ENCODE results near the gene CPPED1.

- TF ChIP-seq CTCF (IDR thresholded peaks at IDR 0.05) (no peak), EP300 (IDR thresholded peaks at IDR 0.05; ENCODE audit: low read depth) (no peak)
Observed at GRCh38 chr16:12617401-12617819, 186.3 kb downstream of the CPPED1 start.

Measured in transverse colon (tissue), 3 donors.